ENCODE measurements around the gene LST1.

LST1 gene

GRCh38 chr6:31632279-31632946 is 46.3 kb downstream of the LST1 start:
- no peak for DNase-seq (ENCODE audit: extremely low read depth, low read depth)
- no peak for TF ChIP-seq CTCF (IDR thresholded peaks at IDR 0.05; ENCODE audit: low read depth, low read length)

- no peak for TF ChIP-seq CTCF (IDR thresholded peaks at IDR 0.05; ENCODE audit: low read depth, low read length)
- no peak for DNase-seq (ENCODE audit: extremely low read depth, low read depth)
These were observed 47.4 kb downstream of the LST1 start for GRCh38 chr6:31633447-31633846.

GRCh38 chr6:31634131-31634530 is 48.1 kb downstream of the LST1 start:
- TF ChIP-seq CTCF (IDR thresholded peaks at IDR 0.05; ENCODE audit: low read depth, low read length): no peak
- DNase-seq (ENCODE audit: extremely low read depth, low read depth): no peak

GRCh38 chr6:31634969-31635575 is 49.0 kb downstream of the LST1 start:
- DNase-seq (ENCODE audit: extremely low read depth, low read depth): no peak

DNA sequence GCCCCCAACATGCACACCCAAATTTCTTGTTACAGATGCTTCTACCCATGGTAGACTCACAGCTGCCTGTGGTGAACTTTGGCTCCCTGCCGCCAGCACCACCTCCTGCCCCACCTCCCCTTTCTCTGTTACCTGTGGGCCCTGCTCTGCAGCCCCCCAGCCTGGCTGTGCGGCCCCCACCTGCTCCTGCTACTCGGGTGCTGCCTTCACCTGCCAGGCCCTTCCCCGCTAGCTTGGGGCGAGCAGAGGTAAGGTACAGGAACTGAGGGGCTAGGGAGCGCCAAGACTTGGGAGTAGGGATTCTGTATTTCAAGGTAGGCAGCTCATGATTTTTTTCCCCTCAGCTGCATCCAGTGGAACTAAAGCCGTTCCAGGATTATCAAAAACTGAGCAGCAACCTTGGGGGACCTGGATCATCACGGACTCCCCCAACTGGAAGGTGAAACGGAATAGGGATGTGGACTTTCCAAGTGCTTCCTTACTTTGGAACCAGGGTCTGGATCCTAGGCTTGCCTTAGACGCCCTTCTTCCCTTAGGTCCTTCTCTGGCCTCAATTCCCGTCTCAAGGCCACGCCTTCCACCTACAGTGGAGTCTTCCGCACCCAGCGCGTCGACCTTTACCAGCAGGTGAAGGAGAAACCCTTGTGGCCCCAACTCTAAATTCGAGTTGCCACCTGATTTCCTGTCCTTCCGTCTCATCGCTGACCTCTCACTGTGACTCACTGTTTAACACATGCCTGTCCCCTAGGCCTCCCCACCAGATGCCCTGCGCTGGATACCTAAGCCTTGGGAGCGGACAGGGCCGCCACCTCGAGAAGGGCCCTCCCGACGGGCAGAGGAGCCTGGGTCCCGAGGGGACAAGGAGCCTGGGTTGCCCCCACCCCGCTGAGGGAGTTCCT is 50.9 kb downstream of the LST1 start:
- DNase-seq (ENCODE audit: extremely low read depth, low read depth): no peak
- TF ChIP-seq CTCF (IDR thresholded peaks at IDR 0.05; ENCODE audit: low read depth, low read length): no peak

More at GRCh38 chr6:31634969-31635575, 49.0 kb downstream of the LST1 start:
- TF ChIP-seq CTCF (IDR thresholded peaks at IDR 0.05; ENCODE audit: low read depth, low read length): no peak

All from AG09319 (cell line).